CD4-positive, alpha-beta T cell treated with Interleukin-4 for 4 hours (primary cell): ENCODE data around the gene VWA1.
"Not testable (repeated sequence)": the region's sequence is repeated elsewhere in the genome, so short reads cannot be mapped to it uniquely, and the experiment has no call there.

Experiments used
- DNase-seq: peaks from one replicate; pipeline ENCODE4 v3.0.0-alpha.2; 2020

VWA1 gene

DNA sequence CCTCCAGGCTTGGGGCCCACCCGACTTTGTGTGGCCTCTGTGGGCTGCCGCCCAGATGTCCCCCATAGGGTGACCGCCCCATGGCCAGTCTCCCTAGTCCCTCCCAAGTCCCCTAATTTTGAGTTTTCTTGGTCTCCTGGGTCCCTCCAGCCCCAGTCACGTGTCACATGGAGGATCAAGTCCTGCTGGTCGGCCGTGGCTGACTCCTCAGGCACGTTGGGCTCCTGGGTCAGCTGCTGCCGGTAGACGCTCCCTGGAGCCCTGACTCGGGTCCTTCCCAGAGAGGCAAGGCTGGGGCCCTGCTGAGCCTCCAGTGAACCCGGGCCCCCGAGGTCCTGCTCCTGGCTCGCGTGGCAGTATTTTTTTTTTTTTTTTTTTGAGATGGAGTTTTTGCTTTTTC is 24.2 kb downstream of the VWA1 start:
- not testable (repeated sequence) for DNase-seq

DNA sequence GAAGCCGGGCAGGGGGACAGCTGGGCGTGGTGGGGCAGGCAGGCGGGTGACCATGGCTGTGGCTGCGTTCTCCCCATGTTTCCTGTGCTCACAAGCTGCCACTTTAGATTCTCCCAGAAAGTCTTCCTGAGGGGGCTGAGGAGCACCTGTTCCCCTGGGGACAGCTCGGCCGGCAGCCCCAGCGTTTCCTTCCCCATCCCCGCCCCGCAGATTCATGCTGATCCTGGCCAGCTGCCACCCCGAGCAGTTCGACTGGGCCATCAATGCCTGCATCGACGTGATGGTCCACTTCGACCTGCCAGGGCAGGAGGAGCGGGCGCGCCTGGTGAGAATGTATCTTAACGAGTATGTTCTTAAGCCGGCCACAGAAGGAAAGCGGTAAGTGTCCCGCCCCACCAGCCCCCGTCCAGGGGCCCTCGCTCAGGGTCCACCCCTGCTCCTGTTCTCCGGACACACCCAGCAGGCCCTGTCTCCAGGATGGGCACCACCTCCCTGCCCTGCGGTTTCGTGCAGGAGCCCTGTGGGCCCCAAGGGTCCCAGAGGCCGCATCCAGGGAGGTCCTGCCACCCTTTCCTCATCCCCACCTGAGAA is 25.1 kb downstream of the VWA1 start:
- DNase-seq = no peak

DNA sequence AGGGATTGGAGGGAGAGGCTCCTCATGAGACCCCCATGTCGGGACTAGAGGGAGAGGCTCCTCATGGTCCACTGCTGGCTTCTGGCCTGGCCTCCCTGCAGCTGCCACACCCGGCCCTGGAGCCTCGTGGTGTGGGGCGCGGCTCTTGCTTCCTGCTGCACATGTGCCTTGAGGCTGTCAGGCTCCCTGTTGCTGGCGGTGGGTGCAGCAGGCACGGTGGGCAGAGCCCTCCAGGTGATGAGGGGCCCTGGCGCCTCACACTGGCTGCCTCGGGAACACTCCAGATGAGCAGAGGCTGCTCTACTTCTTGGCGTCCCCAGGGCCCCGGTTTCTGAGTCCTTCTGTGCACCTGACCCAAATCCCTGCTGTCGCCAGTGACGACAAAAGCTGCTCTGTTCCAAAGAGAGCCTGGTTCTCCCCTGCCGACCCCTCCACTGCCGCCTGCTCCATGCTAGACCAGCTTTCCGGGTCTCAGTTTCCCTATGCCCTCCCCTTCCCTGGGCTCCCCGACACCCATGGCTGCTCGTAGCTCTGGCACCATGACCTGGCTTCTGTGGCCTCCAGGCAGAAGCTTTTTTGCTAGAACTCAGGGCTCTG is 26.3 kb downstream of the VWA1 start:
- DNase-seq = no peak

DNA sequence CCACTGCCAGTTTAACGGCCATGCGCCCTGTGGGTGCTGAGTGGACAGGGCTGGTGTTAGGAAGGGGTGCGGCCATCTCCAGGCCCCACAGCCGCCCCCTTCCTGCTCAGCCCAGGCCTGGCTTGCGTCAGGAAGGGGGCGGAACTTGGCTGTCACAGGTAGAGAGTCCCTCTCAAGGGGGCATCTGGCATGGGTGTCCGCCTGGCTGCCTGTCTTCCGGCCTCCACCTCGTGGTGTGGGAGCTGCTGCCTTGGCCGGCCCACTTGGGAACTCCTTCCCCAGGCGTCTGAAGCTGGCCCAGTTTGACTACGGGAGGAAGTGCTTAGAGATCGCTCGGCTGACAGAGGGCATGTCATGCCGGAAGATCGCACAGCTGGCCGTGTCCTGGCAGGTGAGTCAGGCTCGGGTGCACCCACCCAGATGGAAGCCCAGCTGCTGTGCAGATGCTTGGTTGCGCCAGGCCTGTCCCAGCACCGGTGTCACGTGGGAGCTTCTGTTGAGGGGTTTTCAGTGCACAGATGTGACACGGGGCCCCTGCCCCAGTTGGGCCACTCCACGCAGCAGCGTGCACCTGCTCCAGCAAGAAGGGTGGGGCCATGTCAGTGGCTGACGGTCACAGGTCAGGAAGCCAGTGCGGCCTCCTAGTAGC is 27.0 kb downstream of the VWA1 start:
- peak; percentile 2 for DNase-seq

DNA sequence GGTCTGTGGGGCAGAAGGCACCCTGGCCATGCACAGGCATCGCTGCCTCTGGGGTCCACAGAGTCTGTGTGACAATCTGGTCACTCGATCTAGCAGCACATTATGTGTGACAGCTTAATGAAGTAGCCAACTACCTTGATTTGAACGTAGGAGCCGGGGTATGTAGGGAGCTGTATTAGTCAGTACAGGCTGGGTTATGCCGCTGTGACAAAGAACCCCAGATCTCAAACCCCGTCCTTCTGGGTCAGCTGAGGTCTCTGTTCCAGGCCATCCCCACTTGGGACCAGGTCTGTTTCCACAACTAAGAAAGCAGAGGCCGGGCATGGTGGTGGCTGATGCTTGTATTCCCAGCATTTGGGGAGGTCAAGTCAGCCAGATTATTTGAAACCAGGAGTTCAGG is 27.8 kb downstream of the VWA1 start:
- DNase-seq = no peak

DNA sequence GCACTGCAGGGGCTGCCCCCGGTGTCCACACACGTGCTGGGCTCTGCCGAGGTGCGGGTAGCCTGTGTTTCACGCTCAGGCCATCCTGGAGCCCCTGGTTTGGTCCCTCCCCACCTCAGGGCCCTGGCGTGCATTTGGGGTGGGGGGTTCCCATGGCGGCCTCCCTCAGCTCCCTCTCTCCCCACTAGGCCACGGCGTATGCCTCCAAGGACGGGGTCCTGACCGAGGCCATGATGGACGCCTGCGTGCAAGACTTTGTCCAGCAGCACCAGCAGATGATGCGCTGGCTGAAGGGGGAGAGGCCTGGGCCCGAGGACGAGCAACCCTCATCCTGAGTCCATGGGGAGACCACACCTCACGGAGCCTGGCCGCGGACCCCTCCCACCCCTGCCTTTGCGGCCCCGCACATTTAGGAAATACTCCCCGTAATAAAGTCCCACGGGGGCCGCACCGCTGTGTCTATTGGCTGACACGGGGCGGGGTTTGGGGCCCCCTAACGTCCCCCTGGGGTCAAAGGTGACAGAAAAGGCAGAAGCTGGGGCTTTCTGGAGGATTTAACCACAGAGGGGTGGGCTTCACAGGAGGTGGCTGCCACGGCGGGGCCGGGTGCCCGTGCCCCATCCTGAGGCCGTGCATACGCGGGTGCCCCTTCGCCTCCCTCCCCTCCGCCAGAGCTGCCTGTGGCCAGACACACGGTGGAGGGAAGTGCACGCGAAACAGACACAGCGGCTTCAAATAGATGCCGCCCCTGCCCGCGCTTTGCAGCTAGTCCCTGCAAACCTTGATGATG is 32.9 kb downstream of the VWA1 start:
- DNase-seq = not testable (repeated sequence)

DNA sequence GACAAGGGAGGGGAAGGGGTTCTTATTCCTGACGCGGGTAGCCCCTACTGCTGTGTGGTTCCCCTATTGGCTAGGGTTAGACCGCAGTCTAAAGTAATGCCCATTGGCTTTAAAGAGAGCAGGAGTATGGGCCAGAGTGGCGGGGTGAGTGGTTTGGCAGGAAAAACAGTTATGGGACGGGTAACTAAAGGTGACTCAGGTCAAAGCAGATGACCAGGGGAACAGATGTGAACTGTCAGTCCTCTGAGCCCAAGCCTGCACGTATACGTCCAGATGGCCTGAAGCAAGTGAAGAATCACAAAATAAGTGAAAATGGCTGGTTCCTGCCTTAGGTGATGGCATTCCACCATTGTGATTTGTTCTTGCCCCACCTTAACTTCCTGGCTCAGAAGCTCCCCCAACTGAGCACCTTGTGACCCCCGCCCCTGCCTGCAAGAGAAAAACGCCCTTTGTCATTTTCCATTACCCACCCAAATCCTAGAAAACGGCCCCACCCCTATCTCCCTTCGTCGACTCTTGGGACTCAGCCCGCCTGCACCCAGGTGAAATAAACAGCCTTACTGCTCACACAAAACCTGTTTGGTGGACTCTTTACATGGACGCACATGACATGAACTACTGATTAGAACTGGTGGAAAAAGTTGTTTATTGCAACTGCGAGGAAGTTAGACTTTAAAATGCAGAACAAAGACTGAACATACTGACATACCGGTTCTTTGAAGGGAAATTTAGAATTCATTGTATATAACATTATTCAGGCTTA is 35.3 kb downstream of the VWA1 start:
- DNase-seq = peak; percentile 3

DNA sequence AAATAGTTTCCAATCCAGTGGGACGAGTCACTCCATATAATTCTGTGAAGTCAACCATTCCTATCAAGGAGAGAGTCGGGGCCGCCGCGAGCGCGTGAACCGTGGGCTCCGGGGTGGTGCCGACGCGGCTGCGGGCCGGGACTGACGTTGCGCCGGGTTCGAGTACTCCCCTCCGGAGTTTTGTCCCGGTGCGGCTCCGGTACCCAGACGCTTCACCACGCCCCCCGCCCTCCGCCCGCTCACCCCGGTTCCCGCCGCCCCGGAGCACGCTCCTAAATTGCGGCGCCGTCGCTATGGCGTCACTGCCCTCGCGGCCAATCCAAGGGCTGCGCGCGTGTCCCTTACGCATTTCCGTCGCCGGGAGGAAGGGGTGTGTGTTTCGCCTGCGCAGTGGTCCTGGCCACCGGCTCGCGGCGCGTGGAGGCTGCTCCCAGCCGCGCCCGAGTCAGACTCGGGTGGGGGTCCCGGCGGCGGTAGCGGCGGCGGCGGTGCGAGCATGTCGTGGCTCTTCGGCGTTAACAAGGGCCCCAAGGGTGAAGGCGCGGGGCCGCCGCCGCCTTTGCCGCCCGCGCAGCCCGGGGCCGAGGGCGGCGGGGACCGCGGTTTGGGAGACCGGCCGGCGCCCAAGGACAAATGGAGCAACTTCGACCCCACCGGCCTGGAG is 36.0 kb downstream of the VWA1 start, which contains the start of gene ATAD3B:
TSS of gene ATAD3B (plus strand) at position 377 of the 664 bp plus-strand sequence. CDS start at position 497, 120 bp downstream.
- DNase-seq = peak; percentile 91

DNA sequence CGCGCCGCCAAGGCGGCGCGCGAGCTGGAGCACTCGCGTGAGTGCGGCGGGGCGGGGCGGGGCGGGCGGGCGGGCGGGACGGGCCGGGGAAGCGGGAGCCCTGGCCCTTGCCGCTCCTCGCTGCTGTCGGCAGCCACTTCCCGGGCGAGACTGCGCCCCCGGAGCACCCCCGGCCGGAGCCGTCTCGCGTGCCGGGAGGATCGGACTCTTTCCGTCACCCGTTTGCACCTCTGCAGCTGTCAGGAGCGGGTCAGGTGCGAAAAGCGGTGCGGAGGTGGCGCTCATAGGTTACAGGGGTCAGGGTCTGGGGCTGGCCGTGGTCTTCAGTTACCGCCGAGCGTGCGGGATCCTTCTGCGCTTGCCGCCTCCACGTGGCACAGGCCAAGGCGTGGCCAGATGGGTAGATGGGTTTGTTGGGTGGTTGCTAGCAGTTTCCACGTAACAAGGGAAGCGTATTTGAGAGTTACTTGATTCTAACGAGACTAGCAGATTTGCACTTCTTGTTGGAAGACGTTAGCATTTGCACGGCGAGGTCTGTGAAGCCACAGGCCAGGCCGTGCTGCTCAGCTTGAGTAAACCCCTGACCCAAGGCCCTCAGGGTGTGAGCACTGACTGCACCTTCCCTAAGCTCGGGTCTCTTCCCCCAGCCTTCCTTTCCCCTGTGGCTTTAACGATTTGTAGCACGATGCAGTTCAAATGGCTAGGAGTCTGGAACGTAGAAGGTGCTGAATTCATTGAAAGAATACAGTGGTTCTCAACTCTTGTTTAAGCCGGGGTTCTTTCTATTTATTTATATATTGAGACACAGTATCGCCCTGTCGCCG is 36.8 kb downstream of the VWA1 start:
- DNase-seq = not testable (repeated sequence)

DNA sequence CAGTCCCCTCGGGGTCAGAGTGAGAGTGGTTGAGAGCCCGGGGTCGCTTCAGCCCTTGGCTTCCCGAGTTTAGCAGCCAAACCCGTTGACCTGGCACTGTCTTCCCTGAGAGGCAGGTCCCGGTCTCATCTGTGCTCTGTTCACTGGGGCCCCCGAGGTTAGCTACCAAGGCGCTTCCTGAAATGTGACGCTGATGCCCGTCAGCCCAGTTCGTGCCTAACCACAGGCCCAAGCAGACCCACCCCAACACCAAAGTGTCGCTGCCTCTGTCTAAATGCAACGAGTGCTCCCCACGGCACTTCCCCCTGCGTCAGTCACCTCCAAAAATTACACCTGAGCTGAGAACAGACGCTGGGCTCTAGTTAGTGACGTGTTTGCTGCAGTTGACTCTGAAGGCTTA is 40.5 kb downstream of the VWA1 start:
- DNase-seq = not testable (repeated sequence)

DNA sequence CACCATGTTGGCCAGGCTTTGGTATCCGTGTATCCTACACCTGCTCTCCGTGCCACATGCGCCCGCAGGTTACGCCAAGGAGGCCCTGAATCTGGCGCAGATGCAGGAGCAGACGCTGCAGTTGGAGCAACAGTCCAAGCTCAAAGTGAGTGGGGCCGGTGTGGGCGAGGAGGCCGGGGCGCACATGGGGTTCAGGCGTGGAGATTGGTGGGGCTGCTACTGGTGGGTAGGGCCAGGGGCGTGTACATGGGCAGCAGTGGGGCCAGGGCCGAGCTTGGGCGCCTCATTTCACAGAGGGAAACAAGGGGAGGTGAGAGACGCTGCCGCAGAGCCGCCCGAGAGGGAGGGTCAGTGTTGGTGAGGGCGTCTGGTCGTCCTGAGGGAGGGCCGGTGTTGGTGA is 41.7 kb downstream of the VWA1 start:
- no peak for DNase-seq

DNA sequence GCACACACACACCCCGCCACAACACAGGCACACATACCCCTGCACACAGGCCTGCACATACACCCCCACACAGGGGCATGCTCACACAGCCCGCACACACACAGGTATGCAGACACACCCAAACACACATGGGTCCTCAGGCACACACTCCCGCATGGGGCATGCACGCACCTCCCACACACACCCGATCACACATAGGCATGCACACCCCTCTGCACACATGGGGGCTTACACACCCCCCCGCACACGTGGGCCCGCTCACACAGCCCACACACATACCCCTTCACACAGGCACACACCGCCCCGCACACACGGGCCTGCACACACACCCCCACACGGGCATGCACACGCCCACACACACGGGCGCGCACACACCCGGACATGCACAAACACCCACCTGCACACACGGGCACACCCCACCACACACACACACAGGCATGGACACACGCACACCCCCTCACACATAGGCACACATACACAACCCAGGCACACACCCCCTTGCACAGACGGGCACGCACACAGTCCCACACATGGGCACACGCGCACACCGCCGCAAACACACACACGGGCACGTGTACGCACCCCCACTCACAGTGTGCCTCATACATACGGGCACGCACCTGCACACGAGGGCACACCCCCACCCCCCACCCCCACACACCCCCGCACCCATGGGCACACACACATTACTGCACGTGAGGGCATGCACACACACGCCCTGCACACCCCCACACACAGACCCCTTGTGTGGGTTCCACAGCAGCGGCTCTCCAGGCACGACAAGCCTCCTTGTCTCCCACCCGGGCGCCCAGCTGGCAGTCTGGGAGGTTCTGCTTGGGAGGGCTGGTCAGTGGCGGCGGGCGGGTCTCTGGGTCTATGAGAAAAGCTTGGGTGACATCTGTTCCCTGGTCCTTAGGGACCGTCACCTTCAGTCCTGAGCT is 44.3 kb downstream of the VWA1 start:
- no peak for DNase-seq

DNA sequence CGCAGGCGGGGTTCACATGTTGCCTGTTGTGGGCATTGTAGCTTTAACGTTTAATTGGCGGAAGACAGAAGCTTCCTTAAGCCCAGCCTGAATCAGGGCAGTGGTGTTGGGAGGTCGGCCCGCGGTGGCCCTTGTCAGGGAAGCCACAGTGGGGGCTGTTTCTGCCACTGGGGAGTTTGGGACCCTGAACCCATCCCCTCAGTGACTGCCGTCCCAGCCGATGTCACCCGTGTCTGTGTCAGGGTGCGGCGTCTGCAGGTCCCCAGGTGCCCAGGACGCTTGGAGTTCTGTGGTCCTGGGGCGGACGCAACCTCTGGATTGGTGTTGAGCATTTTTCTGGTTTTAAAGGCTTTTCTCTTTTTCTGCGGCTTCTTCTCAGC is 45.0 kb downstream of the VWA1 start:
- not testable (repeated sequence) for DNase-seq

DNA sequence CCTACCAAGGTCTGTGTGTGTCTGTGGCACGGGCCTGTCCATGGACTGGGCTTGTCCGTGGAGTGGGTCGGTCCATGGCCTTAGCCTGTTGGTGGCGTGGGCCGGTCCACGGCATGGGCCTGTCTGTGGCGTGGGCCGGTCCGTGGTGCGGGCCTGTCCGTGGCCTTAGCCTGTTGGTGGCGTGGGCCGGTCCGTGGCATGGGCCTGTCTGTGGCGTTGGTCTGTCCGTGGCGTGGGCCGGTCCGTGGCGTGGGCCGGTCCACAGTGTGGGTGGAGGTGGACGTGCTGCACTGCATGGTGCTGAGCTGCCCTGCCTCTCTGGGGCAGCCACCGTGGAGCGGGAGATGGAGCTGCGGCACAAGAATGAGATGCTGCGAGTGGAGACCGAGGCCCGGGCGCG is 46.3 kb downstream of the VWA1 start:
- DNase-seq = not testable (repeated sequence)

DNA sequence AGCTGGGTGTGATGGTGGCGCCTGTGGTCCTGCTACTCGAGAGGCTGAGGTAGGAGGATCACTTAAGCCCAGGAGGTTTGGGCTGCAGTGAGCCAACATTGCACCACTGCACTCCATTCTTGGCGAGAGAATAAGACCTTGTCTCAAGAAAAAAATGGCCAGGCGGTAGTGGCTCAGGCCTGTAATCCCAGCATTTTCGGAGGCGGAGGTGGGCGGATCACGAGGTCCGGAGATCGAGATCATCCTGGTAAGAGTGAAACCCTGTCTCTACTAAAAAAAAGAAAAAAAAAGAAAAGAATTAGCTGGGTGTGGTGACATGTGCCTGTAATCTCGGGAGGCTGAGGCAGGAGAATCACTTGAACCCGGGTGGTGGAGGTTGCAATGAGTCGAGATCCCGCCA is 47.4 kb downstream of the VWA1 start:
- no peak for DNase-seq

DNA sequence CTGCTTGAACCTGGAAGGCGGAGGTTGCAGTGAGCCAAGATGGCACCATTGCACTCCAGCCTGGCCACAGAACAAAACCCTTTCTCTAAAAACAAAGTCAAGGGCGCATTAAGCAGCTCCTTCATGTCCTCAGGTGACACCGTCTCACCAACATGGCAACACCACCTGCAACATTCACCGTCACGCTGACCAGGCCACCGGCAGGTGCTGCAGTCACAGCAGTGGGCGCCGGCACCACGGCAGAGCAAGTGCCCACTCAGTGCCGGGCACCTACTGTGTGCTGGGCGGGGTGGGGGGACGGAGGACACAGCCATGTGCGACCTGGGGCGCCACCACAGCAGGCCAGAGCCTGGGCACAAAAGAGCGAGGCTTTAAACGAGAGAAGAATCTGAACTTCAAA is 48.2 kb downstream of the VWA1 start:
- no peak for DNase-seq

DNA sequence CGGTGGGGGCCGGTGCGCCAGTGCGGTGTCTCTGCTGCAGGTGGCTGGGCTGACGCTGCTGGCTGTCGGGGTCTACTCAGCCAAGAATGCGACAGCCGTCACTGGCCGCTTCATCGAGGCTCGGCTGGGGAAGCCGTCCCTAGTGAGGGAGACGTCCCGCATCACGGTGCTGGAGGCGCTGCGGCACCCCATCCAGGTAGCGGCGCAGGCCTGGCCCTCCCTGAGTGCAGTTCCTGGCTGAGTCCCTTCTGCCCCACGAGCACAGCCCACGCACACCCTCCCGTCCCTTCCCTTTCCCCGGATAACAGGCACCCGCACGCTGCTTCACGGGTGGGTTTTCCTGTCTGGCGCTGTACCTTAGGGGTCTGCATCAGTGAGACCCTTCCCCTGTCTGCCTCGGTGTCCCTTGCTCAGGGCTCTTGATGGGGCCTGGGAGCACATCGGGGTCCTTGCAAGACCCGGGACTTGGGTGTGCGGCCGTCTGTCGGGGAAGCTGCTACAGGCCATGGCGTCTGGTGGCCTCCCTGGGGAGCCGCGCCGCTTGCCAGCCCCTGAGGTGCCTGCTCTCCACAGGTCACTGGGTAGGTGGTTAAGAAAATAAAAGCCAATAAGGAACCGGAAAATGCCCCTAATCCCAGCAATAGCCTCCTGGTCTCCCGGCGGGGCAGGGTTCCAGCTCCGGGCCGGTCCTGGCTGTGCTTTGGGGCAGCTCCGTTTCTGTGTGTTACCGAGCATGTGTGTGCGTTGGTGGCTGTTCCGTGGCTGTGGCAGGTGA is 49.7 kb downstream of the VWA1 start:
- not testable (repeated sequence) for DNase-seq

DNA sequence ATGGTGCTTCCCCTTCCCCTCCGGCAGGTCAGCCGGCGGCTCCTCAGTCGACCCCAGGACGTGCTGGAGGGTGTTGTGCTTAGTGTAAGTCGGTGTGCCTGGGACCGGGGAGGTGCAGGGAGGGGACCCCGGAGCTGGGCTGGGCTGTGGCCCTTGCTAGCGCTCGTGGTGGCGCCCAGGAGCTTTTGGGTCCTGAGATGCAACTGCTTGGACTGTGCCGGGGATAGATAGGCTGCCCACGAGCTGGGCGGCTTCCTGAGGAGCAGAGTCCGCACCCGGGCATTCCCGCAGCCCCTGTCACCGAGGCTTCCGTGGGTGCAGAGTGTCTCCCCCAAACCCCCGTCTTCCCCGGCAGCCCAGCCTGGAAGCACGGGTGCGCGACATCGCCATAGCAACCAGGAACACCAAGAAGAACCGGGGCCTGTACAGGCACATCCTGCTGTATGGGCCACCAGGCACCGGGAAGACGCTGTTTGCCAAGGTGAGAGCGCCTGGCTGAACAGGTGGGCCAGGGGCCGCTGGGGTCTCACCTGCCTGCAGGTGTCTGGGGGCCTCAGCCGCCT is 50.3 kb downstream of the VWA1 start:
- DNase-seq = not testable (repeated sequence)

DNA sequence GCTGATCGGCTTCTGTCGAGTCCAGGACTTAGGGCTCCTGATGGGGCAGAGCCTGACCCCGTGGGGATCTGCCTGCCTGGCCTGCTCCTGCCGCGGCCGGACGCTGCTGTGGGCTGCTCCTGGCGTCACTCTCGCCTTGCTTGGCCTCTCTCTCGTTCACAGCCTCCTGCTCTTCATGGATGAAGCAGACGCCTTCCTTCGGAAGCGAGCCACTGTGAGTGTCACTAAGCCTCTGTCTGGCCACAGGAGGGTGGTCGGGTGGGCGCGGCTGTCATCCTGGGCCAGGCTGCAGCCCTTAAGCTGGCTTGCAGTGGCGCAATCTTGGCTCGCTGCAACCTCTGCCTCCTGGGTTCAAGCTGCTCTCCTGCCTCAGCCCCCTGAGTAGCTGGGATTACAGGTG is 52.2 kb downstream of the VWA1 start:
- DNase-seq = no peak
